ENCODE data around the gene TPD52L2.

TPD52L2 gene

DNA sequence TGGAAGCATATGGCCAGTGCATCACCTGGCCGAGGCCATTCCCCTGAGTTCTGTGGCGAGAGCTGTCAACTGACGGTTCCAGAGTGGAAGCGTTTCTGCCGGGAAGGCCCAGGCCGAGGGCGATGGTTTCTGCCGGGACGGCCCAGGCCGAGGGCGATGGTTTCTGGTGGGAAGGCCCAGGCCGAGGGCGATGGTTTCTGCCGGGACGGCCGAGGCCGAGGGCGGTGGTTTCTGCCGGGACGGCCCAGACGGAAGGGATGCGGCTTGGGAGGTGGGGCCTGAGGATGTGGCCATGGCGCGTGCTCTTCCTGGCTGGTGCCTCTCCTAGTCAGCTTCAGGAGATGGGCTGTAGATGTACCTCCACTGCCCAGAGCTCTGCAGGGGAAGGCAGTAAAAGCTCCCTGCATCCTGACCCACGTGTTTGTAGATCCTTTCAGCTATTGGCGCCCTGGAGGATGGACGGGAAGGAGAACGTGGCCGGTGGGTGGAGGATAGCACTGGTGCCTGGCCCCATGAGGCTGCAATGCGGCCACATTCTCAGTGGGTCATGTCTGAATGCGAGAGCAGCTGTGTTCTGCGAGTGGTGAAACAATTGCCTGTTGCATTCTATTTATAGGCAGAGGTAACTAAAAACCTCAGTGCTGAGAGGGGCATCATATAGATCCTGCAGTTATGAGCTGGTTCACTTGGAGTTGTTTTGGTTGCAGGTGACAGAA is 12.8 kb downstream of the TPD52L2 start:
- in situ Hi-C loops (cut with HindIII; ENCODE audit: low sequenced_read_pairs) = loop anchor here (5.0 to 10.0 kb wide), 2 partner anchors 101 to 177 kb away; no protein-coding TSS in a partner anchor

DNA sequence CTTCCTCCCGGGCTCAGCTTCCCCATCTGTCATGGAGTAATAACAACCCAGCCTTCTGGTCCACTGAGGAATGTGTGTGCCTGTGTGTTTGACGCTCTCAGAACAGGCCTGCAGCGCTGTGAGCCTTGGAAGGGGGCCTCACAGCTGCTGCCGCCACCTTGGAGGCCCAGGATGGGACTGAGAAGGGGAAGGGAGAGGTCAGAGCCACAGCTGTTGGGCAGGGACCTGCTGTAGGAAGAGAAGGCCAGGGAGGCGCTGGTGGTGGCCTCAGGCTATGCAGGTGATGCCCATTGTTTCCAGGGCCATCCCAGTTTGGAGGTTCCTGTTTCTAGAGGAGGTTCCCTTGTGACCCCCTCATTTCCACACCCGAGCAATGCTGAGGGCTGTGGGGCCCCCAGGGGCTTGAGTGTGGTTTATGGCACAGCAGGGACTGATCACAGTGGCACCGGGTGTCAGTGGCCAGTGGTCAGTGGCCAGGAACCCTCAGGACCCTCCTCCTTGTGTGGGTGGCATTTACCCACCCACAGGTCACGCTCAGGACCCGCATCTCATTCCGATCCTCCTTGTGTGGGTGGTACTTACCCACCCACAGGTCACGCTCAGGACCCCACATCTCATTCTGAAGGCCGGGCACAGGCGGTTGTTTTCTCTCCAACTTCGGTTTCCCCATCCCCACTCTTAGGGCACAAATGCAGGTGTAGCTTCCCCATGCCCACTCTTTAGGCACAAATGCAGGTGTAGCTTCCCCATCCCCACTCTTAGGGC is 14.0 kb downstream of the TPD52L2 start:
- in situ Hi-C loops (cut with HindIII; ENCODE audit: low sequenced_read_pairs) = loop anchor here (5.0 to 10.0 kb wide), 2 partner anchors 102 to 176 kb away; no protein-coding TSS in a partner anchor

DNA sequence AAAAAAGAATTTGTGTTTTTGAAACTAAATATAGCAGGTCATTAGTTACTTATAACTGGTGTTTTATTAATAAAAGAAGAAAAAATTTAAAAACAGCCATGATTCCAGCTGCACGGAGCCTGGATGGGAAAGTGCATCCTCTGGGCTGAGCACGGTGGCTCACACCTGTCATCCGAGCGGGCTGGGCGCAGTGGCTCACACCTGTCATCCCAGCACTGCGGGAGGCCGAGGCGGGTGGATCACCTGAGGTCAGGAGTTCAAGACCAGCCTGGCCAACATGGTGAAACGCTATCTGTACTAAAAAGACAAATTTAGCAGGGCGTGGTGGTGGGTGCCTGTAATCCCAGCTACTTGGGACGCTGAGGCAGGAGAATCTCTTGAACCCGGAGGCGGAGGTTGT is 15.8 kb downstream of the TPD52L2 start:
- in situ Hi-C loops (cut with HindIII; ENCODE audit: low sequenced_read_pairs) = loop anchor here (5.0 kb wide), 1 partner anchor 344 kb away; the partner anchor contains the start of gene PTK6

DNA sequence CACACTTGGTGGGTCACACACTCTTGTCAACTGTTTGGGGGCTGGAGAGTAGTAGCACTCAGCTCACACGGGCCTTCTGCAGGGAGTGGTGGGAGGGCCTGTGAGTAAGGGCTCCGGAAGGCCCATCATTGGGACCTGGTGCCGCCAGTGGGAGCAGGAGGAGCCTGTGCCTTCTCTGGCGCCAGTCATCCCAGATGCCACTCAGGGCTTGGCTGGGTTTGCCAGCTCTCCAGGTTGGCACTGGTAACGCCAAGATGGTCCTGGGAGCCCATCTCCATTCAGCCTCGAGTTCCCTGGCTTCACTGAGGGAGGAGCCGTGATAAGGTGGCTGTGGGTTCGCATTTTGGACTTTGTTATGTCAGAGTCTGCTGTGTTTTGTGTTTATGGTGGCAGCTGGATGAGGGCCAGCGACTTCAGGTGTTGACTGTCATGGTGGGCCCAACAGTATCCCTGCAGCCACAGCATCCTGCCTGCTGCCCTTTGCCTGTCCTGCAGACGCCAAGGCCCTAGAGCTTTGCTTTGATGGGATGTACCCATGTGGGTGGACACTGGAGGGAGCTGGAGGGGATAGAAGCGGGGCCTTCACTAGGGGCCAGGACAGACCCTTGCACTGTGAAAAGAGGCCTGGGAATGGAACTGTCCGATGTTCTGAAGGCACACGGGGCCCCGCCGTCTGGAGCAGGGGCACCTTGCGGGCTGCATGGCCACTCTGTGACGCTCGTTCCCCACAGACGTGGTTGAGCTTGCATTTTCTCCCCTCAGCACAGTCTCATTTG is 16.6 kb downstream of the TPD52L2 start:
- in situ Hi-C loops (cut with HindIII; ENCODE audit: low sequenced_read_pairs) = loop anchor here (5.0 kb wide), 1 partner anchor 344 kb away; the partner anchor contains the start of gene PTK6

DNA sequence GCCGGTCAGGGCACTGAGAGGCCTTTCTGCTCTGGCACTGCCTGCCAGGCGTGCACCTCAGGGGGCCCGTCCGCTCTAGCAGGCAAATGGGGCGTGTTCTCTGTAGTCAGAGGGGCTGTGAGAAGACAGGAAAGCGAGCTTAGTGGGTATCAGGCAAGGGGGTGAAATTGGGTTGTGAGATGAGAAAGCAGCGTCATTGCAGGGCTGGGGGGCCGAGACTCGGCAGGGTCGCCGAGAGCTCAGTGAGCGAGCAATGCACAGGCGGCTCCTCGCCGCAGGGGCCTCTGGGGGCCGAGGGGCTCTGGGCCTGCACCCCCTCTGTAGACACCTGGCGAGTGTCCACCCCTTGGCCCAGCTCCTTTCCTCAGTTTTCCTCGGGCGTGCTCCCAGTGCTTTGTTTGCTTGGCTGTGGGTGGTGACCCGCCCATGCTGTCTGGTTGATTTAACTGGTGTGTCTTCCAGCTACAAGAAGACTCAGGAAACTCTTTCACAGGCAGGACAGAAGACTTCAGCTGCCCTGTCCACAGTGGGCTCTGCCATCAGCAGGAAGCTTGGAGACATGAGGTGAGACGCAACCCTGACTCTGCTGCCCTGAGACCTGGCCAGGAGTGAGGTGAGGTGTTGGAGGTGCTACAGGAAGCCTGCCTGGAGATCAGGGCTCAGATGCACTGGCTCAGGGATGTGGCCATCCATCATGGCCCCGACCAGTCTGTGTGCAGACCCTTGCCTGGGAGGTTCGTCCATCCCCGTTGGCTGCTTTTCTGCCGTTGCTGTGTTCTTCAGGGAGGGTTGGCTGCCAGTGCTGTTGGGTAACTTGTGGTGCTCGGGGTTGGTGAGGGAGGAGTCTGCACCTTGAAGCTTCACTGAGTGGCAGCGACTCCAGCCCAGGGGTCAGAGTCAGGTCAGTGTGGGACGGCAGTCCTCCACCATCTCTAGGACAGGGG is 17.5 kb downstream of the TPD52L2 start:
- in situ Hi-C loops (cut with HindIII; ENCODE audit: low sequenced_read_pairs) = loop anchor here (5.0 kb wide), 1 partner anchor 345 kb away; the partner anchor contains the start of gene PTK6

DNA sequence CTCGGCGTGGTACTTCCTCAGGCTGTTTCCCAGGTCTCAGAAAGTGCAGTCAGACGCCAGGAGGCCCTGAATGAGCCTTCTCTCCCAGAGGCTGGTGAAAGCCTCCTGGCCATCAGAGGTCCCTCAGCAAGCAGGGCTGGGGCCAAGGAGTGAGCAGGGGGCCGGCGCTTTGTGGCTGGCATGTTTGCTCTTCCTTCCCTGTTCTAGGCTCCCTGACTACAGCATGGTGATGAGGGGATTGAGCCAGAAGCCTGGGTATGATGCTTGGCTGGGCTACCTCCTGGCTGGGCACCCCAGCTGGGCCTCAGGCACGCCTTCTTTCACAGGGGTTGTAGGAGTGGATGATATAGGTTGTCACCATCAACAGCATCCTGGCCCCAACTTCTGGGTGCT is 18.1 kb downstream of the TPD52L2 start:
- in situ Hi-C loops (cut with HindIII; ENCODE audit: low sequenced_read_pairs) = loop anchor here (5.0 kb wide), 1 partner anchor 346 kb away; the partner anchor contains the start of gene PTK6

DNA sequence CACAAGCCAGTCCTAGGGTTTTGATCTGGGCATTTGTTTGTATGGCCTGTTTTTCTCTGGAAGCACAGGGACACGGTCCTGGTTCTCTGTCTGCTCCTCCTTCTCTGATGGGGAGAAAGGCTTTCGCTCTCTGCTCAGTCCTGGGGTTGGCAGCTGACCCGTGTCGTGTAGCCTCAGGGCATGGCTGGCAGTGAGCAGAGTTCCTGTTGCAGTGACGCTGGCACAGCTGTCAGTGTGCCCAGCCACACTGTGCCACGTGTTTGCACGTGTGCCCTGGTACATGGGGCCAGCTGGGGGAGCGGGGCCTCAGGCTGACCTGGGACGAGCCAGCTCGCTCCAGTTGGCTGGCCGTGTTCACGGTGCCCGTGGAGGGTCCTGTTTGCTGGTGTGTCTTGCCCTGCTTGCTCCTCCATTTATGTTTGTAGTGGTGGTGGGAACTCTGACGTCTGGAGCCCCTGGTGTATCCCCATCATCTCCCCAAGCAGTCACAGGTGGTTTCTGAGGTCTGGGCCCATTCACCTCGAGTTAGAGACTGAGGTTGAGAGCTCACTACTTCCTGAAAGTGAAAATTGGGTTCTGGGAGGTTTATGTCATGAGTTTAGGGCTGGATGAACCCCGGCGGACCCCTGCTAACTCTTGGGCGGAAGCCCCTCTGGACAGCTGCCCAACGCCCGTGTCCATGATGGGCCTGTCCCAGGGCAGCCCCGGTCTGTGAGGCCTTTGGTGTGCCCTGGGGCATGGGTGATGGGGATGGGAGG is 19.6 kb downstream of the TPD52L2 start:
- in situ Hi-C loops (cut with HindIII; ENCODE audit: low sequenced_read_pairs) = loop anchor here (5.0 kb wide), 1 partner anchor 347 kb away; the partner anchor contains the start of gene PTK6

DNA sequence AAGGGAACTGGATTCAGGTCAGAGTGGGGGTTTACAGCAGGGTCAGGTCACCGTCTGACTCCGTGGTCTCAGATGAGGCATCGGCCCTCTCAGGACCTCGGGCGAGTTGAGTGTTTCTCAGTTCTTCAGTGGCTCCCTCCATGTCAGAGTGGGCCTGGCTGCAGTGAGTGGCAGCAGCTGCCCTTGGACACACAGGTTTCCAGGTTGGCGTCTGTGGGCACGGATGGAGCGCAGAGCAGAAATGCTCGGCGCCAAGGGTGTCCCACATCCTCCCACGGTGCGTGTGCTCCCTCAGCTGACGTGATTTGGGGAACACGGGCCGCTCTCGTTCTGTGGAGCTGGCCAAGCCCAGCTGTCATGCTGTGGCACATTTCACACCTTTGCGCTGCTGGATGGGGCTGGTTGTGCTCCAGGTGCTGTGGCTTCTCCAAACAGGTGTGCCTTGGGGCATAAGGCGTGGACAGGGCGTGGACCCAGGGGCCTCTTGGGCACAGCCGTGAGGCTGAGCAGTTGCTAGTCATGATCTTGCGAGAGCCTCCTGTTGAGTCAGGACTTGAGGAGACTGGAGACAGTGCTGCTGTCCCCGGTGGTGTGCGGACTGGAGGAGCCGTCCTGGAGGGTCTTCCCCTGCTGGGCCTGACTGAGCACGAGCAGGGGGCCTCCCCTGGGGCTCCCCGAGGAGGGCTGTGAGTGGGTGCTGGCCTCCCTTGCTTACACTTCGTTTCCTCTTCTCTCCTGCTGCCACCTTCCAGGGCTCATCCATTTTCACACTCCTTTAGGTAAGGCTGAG is 20.4 kb downstream of the TPD52L2 start:
- in situ Hi-C loops (cut with HindIII; ENCODE audit: low sequenced_read_pairs) = no loop called here

DNA sequence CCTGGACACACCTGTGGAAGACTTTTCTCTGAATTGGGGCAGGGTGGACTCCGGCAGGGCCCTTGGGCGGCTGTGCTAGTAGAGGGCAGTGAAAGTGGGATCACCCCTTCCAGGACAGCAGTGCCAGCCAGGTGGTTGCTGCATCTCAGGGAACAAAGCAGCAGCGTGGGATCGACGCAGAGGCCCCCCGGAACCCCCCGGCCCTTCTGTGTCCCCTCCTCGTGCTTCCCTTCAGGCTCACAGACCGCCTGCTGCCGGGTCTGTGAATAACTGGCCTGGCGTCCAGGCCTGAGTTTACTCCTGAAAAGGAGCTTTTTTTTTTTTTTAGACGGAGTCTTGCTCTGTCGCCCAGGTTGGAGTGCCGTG is 21.0 kb downstream of the TPD52L2 start:
- in situ Hi-C loops (cut with HindIII; ENCODE audit: low sequenced_read_pairs) = no loop called here

DNA sequence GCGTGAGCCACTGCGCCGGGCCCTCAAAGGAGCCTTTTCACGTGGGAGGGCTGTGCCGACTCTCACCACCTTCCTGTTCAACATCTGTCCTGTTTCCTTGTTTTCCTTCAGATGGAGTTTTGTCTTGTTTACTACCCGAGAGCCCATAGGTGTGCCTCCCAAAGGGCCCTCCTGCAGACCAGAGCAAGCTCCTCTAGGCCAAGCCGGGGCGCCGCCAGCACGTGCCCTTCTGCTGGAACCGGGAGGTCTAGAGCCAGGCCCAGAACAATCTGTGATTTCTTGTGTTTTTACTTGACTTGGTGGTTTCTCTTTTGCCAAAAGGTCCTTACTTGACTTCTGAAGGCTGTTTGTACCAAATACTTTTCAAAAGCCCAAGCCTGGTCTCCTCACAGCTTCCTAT is 21.9 kb downstream of the TPD52L2 start:
- in situ Hi-C loops (cut with HindIII; ENCODE audit: low sequenced_read_pairs) = no loop called here

DNA sequence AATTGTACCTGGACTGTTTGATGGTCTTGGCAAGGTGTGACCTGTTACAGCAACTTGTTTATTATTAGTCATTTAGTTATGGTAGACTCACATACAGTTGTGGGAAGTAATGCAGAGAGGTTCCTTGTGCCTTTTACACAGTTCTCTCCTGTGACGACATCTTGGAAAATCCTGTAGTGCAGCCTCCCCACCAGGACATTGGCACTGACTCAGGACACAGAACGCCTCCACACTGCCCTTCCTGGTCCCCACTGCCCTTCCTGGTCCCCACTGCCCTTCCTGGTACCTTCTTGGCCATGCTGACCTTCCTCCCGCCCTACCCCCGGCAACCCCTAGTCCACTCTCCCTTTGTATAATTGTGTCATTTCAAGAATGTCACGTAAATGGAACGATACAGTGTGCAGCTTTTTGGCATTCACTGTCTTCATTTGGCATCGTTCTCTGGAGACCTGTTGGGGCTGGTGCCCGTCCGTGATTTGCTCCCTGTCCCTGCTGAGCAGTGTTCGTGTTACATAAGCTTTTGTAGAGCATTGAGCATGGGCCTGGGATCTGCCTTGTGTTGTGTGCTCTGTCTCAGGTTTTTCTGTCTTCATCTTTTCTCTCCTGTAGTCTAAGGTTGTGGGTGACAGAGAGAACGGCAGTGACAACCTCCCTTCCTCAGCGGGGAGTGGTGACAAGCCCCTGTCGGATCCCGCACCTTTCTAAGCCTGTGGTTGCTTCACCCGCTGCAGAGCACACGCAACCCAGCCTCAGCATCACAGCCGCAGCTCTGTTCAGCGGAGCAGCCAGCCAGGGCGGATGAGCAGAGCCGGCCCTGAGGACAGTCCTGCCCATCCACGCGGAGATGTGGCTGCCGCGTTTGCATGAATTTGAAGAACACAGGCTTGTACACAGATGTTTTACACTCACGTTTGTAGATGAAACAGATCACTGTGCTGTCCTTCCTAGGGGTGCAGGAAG is 24.5 kb downstream of the TPD52L2 start:
- in situ Hi-C loops (cut with HindIII; ENCODE audit: low sequenced_read_pairs) = loop anchor here (5.0 kb wide), 1 partner anchor 162 kb away; no protein-coding TSS in a partner anchor

DNA sequence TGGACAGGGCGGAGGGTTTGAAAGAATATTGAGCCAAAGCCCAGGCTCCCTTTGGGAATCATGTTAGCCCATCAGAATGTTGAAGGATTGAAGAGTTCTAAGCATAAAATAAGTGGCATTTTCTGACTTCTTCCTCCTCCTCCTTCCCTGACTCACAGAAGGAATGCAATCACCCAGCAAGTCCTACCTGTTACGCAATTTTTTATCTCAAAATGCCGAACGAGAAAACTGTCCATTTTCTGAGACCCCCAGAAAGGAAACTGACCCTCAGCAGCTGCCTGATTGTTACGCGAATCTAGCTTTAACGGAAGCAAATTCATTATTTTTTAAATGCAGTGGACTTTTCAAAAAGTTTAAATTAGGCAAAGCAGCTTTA is 25.1 kb downstream of the TPD52L2 start:
- in situ Hi-C loops (cut with HindIII; ENCODE audit: low sequenced_read_pairs) = loop anchor here (5.0 kb wide), 1 partner anchor 163 kb away; no protein-coding TSS in a partner anchor

DNA sequence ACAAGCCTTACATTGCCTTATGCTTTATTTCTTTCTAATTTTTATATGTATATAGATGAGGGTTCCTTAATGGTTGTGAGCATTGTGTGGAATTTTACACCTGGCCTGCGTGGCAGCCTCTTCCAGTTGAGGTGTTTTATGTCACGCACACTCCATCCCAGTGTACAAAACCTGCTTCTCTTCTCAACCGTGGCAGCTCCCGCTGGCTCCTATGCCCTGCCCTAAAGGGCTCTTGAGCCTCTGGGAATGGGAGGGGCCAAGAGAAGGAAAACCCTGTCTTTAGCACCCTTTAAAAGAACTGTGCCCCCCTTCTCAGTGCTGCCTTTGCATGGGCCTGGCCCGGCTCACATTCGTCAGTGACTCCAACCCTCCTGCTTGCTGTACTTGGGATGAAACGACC is 25.5 kb downstream of the TPD52L2 start:
- in situ Hi-C loops (cut with HindIII; ENCODE audit: low sequenced_read_pairs) = loop anchor here (5.0 kb wide), 1 partner anchor 163 kb away; no protein-coding TSS in a partner anchor

DNA sequence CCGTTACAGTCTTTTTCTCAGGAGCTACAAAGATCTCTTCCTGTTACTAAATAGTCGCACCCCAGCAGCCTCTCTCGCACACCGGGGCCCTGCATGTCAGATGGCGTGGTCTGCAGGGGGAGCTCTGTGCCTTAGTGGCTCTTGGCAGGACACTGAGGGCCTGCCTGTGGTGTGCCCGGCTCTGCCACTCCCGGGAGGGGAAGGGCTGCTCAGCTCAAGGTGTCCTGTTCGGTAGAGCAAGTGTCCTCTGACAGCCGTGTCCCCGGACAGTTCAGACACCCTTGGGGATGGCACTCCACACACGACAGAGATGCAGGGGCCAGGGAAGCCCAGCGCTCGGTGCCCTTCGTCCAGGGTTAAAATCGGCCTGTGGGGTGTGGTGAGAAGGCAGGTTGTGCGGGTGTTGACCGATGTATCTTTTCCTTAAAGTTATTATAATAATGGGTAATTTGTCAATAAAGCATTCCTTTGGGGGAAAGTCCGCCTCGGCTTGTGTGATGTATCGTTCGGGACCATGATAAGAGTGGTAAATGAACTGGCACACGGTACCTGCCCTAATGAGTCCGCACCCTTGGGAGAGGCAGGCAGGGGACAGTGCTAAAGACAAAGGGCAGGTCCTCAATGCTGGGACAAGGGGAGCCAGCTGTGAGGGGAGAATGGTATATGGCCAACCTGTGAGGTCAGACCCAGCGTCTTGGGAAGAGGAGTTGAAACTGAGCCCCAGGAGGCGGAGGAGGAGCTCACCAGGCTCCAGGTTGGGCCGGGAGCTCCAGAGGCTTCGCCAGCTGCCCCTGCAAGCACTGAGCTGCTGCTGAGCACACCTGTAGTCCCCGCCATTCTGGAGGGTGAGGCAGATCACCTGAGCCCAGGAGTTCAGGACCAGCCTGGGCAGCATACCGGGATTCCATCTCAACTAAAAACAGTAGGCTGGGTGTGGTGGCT is 26.3 kb downstream of the TPD52L2 start:
- in situ Hi-C loops (cut with HindIII; ENCODE audit: low sequenced_read_pairs) = loop anchor here (5.0 kb wide), 1 partner anchor 164 kb away; no protein-coding TSS in a partner anchor

DNA sequence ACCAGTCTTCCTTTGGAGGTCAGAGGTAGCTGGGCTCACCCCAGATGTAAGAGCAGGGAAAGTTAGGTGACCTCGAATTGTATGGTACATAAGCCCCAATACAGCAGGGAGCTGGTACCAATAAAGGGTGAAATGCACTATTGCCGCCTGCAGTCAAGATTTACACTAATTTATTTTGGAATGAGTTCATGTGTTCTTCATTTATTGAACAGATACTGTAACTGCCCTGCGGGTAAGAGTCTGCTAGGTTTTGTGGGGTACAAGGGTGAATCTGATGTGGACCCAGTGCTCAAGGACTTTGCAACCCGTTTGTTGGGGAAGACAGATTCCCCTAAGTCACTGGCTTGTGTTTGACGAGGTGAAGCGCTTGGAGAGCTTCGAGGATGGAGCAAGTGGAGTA is 27.3 kb downstream of the TPD52L2 start:
- in situ Hi-C loops (cut with HindIII; ENCODE audit: low sequenced_read_pairs) = loop anchor here (5.0 kb wide), 1 partner anchor 165 kb away; no protein-coding TSS in a partner anchor

DNA sequence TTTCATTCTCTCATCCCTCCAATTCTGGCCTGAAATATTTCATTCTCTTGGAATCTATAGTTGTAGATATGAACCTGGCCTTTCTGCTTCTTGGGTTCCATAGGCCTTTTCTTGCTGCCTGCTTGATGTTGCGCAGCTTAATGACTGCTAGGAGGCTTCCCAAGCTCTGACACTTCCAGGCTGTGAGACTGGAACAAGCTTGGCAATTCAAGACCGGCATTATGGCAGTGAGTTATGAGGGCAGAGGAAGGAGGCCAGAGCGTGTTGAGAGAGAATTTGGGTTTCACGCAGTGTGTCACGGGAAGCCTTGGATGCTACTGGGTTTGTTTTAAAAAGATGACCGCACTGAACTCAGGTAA is 28.9 kb downstream of the TPD52L2 start:
- in situ Hi-C loops (cut with HindIII; ENCODE audit: low sequenced_read_pairs) = loop anchor here (5.0 kb wide), 1 partner anchor 167 kb away; no protein-coding TSS in a partner anchor

All from endothelial cell of hepatic sinusoid (primary cell).